ENCODE measurements around the gene PPP1R13L.
A peak's percentile ranks its signal among the peaks of the same experiment; 100 is the strongest.

Gene PPP1R13L

DNA sequence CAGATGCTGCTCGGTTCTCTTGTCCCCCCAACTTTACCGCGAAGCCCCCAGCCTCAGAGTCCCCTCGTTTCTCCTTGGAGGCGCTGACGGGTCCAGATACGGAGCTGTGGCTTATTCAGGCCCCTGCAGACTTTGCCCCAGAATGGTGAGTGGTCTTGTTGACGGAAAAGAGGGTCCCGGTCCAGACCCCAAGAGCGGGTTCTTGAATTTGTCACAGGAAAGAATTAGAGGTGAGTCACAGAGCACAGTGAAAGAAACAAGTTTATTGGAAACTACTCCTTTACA lies 2.2 kb upstream of the PPP1R13L start:
- no peak for DNase-seq (ENCODE audit: low read depth in 1 of 2, low spot score in 1 of 2)

DNA sequence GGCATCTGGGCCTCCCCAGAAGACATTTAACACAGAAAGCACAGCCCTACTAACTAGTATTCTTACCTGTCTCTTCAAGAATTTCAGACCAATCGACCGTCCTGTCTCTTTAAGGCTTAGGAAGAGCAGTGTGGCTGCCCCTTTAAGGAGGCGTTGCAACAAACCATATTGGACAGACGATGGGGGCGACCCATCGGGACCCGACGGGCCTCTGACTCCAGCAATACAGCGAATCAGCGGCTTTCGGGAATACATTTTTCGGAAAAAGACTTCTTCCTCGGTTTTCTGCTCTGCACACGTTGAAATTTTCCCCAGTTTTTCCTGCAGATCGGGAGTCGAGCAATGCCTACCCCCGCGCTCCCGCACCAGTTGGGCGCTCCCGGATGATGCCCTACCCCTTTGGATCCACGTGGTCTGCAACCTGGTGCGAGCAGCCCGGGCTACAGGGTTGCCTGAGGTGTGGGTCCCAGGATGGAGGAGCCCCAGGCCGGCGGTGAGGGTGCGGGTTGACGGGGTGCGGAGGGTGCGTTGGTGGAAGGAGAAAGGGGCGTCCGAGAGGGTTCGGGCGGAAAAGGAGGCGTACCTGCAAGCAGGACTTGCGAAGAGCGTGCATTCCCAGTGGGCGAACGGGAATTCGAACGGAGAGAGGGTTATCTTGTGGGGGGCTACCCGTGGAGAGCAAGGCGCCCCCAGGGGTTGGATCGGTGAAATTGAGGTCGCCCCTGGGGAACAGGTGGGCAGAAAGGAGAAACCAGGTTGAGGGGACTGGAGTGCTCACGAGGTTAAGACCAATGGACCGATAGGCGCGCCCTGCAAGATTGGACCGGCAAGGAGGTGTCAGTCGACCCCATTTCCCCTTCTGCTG lies 1.6 kb upstream of the PPP1R13L start, which contains the start of gene POLR1G:
TSS of gene POLR1G (plus strand) at position 419 of the 865 bp plus-strand sequence. CDS start at position 472, 53 bp downstream.
- DNase-seq (ENCODE audit: low read depth in 1 of 2, low spot score in 1 of 2), result peak; percentile 54 to 66

DNA sequence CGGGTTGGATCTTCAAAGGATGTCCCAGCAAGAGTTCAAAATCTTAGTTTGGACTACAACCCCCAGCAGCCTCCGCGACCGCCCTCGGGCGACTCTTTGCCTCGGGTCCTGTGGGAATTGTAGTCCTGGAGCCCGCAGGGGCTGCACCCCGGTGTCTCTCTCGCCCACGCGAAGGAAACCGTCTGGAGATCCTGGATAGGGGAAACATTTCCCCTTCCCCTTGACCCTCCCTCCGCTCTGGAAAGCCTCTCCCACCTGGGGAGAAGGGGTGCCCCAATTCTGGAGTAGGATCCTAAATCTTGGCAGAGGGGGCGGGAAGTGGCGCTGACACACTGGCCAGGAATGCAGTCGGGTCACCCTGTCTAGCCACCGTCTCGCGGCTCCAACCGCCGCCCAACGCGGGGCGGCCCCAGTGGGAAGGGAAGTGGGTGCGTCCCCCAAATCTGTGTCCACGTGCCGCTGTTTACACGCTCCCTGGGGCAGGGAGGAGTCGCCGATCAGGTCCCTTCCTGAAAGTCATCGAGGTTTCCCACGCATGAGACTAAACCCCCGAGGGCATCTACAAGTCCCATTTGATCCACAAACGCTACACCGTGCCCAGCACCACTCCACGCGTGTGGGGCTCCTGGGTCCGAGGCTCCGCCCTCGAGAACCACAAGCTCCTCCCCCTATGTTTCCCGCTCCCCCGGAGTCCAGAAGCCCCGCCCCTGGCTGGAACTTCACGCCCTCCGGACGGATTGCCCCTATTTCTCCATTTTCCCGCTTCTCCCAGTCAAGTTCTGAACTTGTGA lies 761 bp upstream of the PPP1R13L start:
- peak; percentile 61 to 67 for DNase-seq (ENCODE audit: low read depth in 1 of 2, low spot score in 1 of 2)

DNA sequence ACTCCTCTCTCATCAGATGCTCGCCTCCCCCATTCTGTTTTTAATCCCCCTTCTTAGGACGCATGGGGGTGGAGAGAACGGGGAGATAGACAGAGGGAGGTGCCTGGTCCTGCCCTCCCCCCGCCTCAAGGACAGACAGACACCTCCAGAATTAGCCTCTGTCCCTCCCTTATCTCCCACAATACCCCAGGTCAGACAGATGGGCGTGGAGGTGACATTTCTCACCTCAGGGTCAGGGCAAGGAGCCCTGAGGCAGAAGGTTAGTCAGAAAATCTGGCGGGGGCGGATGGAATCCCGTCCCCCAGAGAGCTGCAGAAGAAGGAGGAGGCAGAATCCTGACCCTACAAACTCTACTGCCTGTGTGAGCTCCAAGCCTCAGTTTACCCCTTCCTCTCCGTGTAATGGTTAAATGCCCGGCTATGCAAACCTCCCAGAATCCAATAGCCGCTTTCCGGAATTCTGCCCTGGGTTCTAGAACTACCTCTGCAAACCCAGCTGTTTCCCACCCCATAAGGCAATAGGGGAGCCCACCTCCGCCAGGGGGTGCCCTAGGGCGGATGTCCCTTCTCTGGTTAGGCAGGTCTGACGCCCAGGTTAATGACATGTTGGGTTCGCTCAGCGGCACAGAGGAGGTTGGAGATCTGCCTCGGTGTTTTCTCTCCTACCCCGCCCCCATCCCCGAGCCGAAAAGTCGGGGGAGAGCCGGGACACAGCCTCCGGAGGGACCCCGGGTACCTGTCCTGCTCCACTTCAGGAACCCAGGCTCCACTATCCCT lies 900 bp downstream of the PPP1R13L start:
- DNase-seq (ENCODE audit: low read depth in 1 of 2, low spot score in 1 of 2), result peak in 1 of 2 donors; percentile 43

DNA sequence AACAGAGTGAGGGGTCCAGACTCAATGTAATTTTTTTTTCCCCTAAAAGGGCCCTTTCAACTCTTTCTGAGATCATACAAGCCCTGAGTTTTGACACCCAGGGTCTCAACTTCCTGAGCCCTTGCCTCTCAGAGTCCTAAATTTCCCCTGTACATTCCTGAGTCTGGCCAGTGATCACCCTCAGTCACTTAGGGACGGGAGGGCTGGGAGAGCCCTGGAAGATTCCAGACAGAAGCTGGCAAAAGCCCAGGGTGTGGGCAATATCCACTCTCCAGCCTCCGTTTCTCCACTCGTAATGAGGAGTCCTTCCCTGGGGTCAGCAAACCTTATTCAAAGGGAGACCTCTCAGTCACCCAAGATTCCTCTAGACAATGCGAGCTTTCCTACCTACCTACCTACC lies 1.6 kb downstream of the PPP1R13L start:
- no peak for DNase-seq (ENCODE audit: low read depth in 1 of 2, low spot score in 1 of 2)

DNA sequence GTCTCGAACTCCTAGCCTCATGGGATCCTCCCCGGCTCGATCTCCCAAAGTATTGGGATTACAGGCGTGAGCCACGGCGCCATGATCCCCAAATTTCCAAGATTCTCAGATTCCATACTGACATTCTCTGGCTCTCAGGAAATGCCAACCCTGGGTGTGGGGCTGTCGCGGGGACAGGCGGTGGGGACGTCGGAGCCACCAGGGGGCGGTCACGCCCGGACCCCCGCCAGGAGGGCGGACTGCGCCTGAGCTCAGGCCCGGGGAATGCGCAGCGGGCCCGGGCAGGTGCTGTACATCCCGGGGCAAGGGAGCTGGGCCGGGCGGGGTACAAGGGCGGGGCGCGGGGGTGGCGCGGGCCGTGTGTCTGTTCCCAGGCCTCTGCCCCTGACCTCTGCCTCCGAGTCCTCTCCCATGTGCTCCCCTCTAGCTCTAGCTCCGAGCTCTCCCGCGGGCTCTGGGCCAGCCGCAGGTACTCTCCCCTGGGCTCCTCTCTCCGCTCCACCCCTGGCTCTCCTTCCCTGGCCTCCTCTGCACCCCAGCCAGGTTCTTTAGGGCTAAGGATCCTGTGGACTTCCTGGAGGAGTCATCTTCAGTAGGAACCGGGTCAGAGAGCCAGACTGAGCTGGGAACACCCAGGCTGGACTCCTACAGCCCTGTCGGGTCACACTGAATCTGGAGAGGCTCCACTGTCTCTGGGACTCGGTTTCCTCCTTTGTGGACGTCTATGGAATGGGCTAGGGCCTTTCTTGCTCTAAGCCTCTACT lies 2.4 kb downstream of the PPP1R13L start:
- no peak for DNase-seq (ENCODE audit: low read depth in 1 of 2, low spot score in 1 of 2)

DNA sequence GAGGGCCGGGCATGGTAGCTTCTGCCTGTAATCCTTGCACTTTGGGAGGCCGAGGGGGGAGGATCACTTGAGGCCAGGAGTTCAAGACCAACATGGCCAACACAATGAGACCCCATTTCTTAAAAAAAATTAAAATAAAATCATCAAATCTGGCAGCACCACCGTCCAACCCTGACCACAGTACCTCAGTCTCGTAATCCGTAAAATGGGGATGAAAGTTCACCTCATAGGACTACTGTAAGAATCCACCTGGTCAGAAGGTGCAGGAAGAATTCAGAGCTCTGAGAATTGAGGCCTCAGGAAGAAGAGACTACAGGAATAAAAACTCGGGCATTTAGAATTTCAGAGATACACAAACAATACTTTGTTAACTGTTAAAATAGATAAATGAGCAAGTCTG lies 3.1 kb downstream of the PPP1R13L start:
- DNase-seq (ENCODE audit: low read depth in 1 of 2, low spot score in 1 of 2), result no peak

DNA sequence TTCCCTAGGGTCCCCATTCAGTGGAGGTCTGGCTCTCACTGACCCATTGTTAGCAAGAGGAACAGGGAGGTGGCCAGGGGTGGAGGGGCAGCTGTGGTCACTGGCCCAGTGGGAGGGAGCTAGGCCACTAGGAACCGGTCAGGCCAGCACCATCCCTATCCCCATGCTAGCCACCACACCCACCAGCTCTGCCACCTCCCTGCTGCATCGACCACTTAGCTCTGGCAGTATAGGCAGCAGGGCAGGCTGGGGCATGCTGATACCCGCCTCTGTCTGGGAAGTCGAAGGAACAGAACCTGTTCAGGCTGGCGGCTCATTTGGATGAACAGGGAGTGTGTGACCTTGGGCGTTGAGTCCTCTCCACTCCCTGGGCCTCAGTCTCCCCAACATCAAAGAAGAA lies 4.7 kb downstream of the PPP1R13L start:
- DNase-seq (ENCODE audit: low read depth in 1 of 2, low spot score in 1 of 2), result no peak

DNA sequence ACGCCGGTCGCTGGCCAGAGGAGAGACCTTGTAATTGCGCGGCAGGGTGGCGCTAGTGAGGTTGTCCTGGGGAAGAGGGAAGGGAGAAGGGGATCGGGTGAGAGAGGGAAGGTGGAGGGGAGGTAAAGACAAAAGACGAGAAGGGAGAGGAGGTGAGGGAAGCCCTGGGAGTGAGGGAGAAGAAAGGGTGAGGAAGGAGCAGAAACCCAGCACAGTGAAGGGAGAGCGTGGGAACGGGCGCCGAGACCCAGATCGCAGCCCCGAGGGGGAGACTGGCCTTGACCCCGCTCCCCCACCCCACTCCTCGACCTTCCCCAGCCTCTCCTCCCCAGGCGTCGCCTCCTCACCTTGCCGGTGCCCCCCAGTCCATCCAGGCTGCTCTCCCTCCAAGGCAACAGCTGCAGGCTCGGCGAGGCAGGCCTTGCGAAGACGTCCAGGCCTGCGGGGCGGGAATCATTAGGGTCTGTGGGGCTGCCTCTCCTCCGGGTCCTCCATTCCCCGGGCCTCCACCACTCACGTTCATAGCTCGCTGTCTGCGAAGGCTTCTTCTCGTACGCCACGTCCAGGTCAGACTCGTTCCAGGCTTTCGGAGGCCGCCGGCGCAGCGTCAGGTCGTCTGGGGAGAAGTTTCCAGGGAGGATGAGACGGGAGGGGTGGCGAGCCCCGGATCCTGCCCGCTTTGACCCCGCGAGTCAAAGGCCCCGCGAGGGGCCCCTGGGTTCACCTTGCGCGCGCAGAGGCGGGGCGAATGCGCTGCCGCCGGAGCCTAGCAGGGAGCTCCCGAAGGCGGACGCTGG lies 8.8 kb downstream of the PPP1R13L start:
- DNase-seq (ENCODE audit: low read depth in 1 of 2, low spot score in 1 of 2), result no peak

DNA sequence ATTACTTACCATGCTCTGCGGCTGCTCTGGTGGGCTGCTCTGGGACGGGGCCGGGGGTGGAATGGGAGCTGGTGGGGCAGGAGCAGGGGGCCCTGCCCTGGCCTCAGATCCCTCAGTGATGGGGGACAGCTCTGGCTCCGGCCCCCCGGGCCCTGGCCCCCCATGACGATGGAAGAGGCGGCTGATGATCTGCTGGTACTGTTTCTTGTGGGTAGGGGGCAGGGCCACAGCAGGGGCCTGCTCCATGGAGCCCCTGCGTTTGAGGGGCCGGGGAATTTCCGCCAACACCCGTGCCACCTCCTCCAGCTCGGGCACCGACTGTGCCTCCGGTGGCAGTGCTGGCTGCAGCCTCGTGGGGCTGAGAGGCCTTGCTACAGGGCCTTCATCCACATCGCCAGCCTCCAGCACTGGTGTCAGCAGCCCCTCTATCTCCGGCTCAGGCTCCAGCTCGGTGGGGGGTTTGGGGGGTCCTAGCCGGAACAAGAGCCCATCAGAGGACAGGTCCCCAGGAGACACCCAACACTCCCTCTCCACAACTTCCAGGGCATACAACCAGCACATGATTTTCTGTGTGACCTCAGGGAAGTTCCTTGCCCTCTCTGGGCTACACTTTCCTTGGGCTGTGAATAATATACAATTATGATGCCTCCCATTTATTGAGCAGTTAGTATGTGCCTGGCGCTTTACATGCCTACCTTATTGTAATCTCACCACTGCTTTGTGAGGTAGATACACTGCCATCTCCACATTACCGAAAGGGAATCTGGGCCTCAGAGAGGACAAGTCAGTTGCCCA lies 12.8 kb downstream of the PPP1R13L start:
- DNase-seq (ENCODE audit: low read depth in 1 of 2, low spot score in 1 of 2), result no peak

DNA sequence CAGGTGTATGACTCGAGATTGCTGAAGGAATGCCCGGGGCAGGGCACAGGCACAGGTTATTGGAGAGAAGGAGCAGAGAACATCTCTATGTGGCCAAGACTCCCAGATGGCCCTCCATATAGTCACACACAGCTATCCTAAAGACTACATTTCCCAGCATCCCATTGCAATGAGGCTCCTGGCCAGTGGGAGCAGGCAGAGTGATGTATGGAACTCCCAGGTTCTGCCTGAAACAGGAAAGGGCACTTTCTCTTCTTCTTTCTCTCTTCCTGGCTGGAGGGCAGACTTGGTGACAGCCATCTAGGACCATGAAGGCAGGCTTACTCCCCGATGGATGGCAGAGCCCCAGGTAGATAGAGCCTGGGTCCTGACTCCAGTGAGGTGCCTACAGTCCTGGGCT lies 13.5 kb downstream of the PPP1R13L start:
- no peak for DNase-seq (ENCODE audit: low read depth in 1 of 2, low spot score in 1 of 2)

DNA sequence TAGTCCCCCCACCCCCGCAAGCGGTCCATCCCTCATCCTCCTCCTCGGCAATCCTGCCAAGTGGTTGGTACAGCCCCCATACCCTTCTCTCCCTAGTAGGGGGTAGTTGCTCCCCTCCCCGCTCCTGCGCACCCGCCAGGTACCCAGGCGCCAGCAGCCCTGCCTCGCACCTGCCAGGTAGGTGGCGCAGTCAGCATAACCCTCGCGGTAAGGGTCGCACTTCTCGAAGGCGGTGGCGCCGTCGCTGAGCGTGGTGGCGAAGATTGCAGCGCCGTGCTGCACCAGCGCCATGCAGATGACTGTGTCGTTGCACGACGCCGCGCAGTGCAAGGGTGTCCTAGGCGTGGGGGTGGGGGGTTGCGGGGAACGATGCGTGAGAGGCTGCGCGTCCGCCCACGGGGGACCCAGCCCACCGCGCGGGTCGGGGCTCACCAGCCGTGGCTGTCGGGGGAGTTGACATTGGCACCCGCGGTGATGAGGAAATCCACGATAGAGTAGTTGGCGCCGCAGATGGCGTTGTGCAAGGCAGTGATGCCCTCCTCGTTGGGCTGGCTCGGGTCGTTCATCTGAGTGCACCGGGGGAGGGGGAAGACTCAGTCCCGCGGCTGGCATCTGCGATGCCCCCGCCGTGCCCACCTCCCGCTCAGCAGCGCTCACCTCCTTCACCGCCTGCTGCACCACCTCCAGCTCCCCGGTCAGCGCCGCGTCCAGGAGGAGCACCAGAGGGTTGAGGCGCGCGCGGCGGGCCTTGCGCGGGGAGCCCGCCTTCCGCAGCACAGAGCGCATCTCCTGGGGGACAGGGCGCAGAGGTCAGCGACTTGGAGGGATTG lies 19.3 kb downstream of the PPP1R13L start:
- no peak for DNase-seq (ENCODE audit: low read depth in 1 of 2, low spot score in 1 of 2)

DNA sequence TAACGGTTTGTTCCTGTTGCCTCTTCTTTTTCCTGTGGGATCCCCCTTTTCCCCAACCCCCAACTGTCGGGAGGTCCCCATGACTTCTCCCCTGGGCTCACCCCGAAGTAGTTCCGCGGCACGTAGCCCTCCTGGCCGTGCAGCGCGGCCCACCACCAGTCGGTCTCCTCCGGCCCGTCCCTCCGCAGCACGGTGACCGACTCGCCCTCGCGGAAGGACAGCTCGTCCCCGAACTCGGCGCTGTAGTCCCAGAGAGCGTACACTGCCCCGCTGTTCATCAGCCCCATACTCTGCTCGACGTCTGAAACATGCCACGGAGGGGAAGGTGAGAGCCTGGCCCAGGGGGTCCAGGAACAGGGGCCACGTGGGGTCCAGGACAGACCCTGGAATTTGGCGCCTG lies 22.4 kb downstream of the PPP1R13L start:
- no peak for DNase-seq (ENCODE audit: low read depth in 1 of 2, low spot score in 1 of 2)

DNA sequence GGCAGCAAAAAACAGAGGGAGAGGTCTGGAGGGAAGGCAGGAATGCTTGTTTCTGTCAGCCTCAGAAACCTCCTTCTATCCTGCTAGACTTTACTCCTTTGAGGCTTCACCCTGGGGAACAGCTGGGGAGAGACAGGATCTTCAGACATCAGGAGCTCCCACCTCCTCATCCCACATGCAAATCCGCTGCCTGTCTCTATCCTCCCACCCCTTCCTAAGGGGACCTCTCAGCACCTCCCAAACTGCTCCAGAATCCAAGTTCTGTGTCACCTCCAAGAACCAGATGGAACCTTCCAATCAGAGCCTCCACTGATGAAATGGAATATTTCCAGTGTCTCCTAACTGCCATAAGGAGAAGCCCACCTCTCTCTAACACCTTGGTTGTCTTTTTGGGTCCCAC lies 24.8 kb downstream of the PPP1R13L start:
- DNase-seq (ENCODE audit: low read depth in 1 of 2, low spot score in 1 of 2), result no peak

DNA sequence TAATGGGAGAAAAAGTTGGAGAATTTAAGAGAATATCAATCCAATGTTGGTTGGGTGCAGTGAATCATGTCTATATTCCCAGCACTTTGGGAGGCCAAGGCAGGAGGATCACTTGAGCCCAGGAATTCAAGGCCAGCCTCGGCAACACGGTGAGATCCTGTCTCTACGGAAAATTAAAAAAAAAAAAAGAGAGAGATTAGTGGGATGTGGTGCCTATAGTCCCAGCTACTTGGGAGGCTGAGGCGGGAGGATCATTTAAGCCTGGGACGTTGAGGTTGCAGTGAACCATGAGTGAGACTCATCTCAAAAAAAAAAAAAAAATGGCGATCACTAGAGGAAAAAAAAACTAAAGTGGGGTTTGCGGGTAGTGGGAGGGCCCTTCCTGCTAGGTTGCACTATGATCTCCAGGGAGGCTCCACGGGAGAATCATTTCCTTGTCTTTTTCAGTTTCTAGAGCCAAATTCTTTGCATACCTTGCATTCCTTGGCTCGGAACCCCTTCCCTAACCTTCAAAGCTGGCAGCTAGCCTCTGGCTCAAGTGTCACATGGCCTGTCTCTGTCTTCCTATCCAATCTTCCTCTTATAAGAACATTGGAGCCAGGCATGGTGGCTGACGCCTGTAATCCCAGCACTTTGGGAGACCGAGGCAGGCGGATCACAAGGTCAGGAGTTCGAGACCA lies 28.7 kb downstream of the PPP1R13L start:
- no peak for DNase-seq (ENCODE audit: low read depth in 1 of 2, low spot score in 1 of 2)

DNA sequence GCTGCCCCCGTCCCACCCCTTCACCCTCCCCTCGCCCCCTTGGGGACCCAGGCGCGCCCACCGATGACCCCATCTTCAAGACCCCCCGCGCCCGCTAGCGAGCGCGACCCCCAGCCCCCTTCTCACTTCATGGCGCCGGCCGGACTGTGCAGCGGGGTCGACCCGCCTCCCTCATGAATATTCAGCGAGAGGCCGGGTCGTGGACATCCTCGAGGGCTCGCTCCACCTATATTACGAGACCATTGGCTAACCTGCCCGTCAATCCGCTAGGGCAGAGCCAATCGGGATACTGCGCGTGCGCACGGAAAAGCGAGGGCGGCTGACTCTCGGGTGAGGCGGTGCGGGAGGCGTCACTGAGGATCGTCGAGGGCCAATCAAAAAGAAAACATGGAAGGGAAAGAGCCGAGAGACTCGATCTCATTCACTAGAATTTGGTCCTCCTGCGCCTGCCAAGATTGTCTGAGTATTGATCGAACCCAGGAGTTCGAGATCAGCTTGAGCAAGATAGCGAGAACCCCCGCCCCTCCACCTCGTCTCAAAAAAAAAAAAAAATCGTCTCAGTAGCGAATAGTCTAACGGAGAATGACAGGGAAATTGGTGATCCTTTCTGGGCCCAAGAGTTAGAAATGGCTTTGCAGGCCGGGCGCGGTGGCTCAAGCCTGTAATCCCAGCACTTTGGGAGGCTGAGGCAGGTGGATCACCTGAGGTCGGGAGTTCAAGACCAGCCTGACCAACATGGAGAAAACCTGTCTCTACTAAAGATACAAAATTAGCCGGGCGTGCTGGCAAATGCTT lies 34.3 kb downstream of the PPP1R13L start, which contains the start of gene ERCC2:
TSS of gene ERCC2 (minus strand) at position 164 of the 795 bp plus-strand sequence. CDS start at position 131, 33 bp downstream.
- peak; percentile 99 for DNase-seq (ENCODE audit: low read depth in 1 of 2, low spot score in 1 of 2)
